Panc1 (cell line): ENCODE data around the gene USP37.

ENCODE experiments used
- CTCF ChIP-seq: fragments of 450-650 bp; IDR thresholded peaks from 2 replicates; pipeline ENCODE4 v1.5.1; 2017; ENCODE audit warnings: mild to moderate bottlenecking
- POLR2AphosphoS5 ChIP-seq: IDR thresholded peaks from 2 replicates; pipeline ENCODE4 v1.6.1; 2012; ENCODE audit warnings: mild to moderate bottlenecking, low read depth, low read length, moderate library complexity
- REST ChIP-seq, 2 experiments: IDR thresholded peaks; 2 replicates each; pipeline ENCODE4 v1.6.1; 2011 to 2012; ENCODE audit warnings: low read depth in 2 of 2, control low read depth in 1 of 2, low read length in 1 of 2, mild to moderate bottlenecking in 1 of 2, moderate library complexity in 1 of 2; ENCODE audit not compliant: insufficient read depth in 1 of 2
- SIN3A ChIP-seq: IDR thresholded peaks from 2 replicates; pipeline ENCODE4 v1.6.1; 2012; ENCODE audit warnings: low read depth, mild to moderate bottlenecking, low read length, moderate library complexity, borderline replicate concordance; ENCODE audit not compliant: insufficient read depth

DNA sequence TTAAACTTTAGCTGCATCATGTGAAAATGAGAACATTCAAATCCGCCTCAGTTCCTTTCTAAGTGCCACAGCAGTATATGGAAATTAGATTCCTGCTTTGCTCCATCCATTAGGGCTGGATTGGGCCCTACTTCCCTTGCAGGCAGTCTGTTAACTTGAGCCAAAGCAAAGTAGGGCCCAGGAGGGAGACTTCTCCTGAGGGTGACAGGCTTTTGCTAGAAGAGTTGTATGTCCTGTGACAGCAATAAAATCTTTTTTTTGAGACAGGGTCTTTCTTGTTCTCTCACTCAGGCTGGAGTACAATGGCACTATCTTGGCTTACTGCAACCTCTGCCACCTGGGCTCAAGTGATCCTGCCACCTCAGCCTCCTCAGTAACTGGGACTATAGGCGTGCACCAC is 121.1 kb downstream of the USP37 start:
- no peak for TF ChIP-seq CTCF
- no peak for TF ChIP-seq POLR2AphosphoS5
- no peak for TF ChIP-seq REST (IDR thresholded peaks at IDR 0.05; ENCODE audit: insufficient read depth in 1 of 2, low read depth in 2 of 2, low read length in 1 of 2)
- TF ChIP-seq SIN3A: no peak
